ENCODE measurements around the gene SIGLEC10.
"Not testable (repeated sequence)": the region's sequence is repeated elsewhere in the genome, so short reads cannot be mapped to it uniquely, and the experiment has no call there.

The SIGLEC10 gene

GRCh38 chr19:51440052-51440451 lies 22.6 kb upstream of the SIGLEC10 start:
- no peak for DNase-seq (ENCODE audit: low read depth)

- no peak for DNase-seq (ENCODE audit: low read depth)
Observed at GRCh38 chr19:51439021-51439465, 21.6 kb upstream of the SIGLEC10 start.

- no peak for DNase-seq (ENCODE audit: low read depth)
Observed at GRCh38 chr19:51434456-51434855, 17.0 kb upstream of the SIGLEC10 start.

- DNase-seq (ENCODE audit: low read depth), result no peak
Observed at GRCh38 chr19:51433043-51433442, 15.6 kb upstream of the SIGLEC10 start.

- DNase-seq (ENCODE audit: low read depth), result no peak
Observed at GRCh38 chr19:51431124-51431523, 13.7 kb upstream of the SIGLEC10 start.

GRCh38 chr19:51430221-51430620 lies 12.8 kb upstream of the SIGLEC10 start:
- no peak for DNase-seq (ENCODE audit: low read depth)

GRCh38 chr19:51427201-51427600 lies 9.8 kb upstream of the SIGLEC10 start:
- DNase-seq (ENCODE audit: low read depth), result no peak

GRCh38 chr19:51422053-51422448 lies 4.6 kb upstream of the SIGLEC10 start:
- DNase-seq (ENCODE audit: low read depth), result peak; percentile 59

- no peak for DNase-seq (ENCODE audit: low read depth)
Observed at GRCh38 chr19:51421229-51422052, 4.0 kb upstream of the SIGLEC10 start.

GRCh38 chr19:51420511-51420910 lies 3.1 kb upstream of the SIGLEC10 start:
- not testable (repeated sequence) for DNase-seq (ENCODE audit: low read depth)

GRCh38 chr19:51418707-51419106 lies 1.3 kb upstream of the SIGLEC10 start:
- DNase-seq (ENCODE audit: low read depth), result no peak

GRCh38 chr19:51417810-51418157 lies 342 bp upstream of the SIGLEC10 start:
- DNase-seq (ENCODE audit: low read depth), result no peak

GRCh38 chr19:51416422-51416821 lies 1.0 kb downstream of the SIGLEC10 start:
- not testable (repeated sequence) for DNase-seq (ENCODE audit: low read depth)

GRCh38 chr19:51415187-51415586 lies 2.3 kb downstream of the SIGLEC10 start:
- DNase-seq (ENCODE audit: low read depth), result no peak

GRCh38 chr19:51410950-51411748 lies 6.3 kb downstream of the SIGLEC10 start:
- DNase-seq (ENCODE audit: low read depth), result no peak

GRCh38 chr19:51407511-51408131 lies 9.8 kb downstream of the SIGLEC10 start:
- no peak for DNase-seq (ENCODE audit: low read depth)

- DNase-seq (ENCODE audit: low read depth), result no peak
Observed at GRCh38 chr19:51402117-51402516, 15.3 kb downstream of the SIGLEC10 start.

GRCh38 chr19:51399936-51400335 lies 17.5 kb downstream of the SIGLEC10 start:
- DNase-seq (ENCODE audit: low read depth), result not testable (repeated sequence)

GRCh38 chr19:51399231-51399630 lies 18.2 kb downstream of the SIGLEC10 start:
- DNase-seq (ENCODE audit: low read depth), result no peak

GRCh38 chr19:51398096-51398704 lies 19.2 kb downstream of the SIGLEC10 start:
- DNase-seq (ENCODE audit: low read depth), result no peak

- DNase-seq (ENCODE audit: low read depth), result not testable (repeated sequence)
Observed at GRCh38 chr19:51397453-51397852, 20.0 kb downstream of the SIGLEC10 start.

GRCh38 chr19:51396175-51396574 lies 21.3 kb downstream of the SIGLEC10 start:
- no peak for DNase-seq (ENCODE audit: low read depth)

Data from T follicular helper cell (primary cell).